Measurements from ENCODE around the gene SQOR. TPM values are rescaled to one million over a fixed set of nuclear protein-coding genes. Genes with fewer than 3 reads are reported as not detected.

SQOR gene
- total RNA-seq, 1 experiment from 2014 or later = 76.1 TPM

GRCh38 chr15:45731343-45731742 lies 96.5 kb downstream of the SQOR start:
- peaks cover 7% of the 10 kb centered on the region for H3K4me1 Mint-ChIP-seq (ENCODE audit: low read depth, unreplicated experiment)
- H3K27me3 Mint-ChIP-seq (ENCODE audit: unreplicated experiment) = peaks cover 66% of the 10 kb centered on the region
- no peak overlapping the region for H3K4me3 Mint-ChIP-seq (ENCODE audit: low read depth, unreplicated experiment)
- no peak for TF ChIP-seq CTCF (IDR thresholded peaks at IDR 0.05; ENCODE audit: unreplicated experiment)
- BruUV-seq (replicated peaks) = no TSS peak
- H3K36me3 Mint-ChIP-seq (ENCODE audit: insufficient read depth, unreplicated experiment) = no peaks in the 10 kb centered on the region
- no peak overlapping the region for H3K27ac Mint-ChIP-seq (ENCODE audit: unreplicated experiment)
- CTCF ChIA-PET = no interaction called here
- no peaks in the 10 kb centered on the region for H3K9me3 Mint-ChIP-seq (ENCODE audit: low read depth, unreplicated experiment)
- intact Hi-C loops (cut with micrococcal nuclease; ENCODE audit: unreplicated experiment) = no loop called here
- DNase-seq = no peak

GRCh38 chr15:45732662-45733061 lies 97.8 kb downstream of the SQOR start:
- intact Hi-C loops (cut with micrococcal nuclease; ENCODE audit: unreplicated experiment) = no loop called here
- no TSS peak for BruUV-seq (replicated peaks)

GRCh38 chr15:45734260-45734711 lies 99.5 kb downstream of the SQOR start:
- H3K4me1 Mint-ChIP-seq (ENCODE audit: low read depth, unreplicated experiment) = peaks cover 7% of the 10 kb centered on the region
- H3K9me3 Mint-ChIP-seq (ENCODE audit: low read depth, unreplicated experiment) = no peaks in the 10 kb centered on the region
- H3K27ac Mint-ChIP-seq (ENCODE audit: unreplicated experiment) = no peak overlapping the region
- DNase-seq = no peak
- CTCF ChIA-PET = no interaction called here
- no peak for TF ChIP-seq CTCF (IDR thresholded peaks at IDR 0.05; ENCODE audit: unreplicated experiment)
- BruUV-seq (replicated peaks) = no TSS peak
- intact Hi-C loops (cut with micrococcal nuclease; ENCODE audit: unreplicated experiment) = no loop called here
- H3K36me3 Mint-ChIP-seq (ENCODE audit: insufficient read depth, unreplicated experiment) = no peaks in the 10 kb centered on the region
- no peak overlapping the region for H3K4me3 Mint-ChIP-seq (ENCODE audit: low read depth, unreplicated experiment)
- peaks cover 63% of the 10 kb centered on the region for H3K27me3 Mint-ChIP-seq (ENCODE audit: unreplicated experiment)

More at GRCh38 chr15:45732662-45733061, 97.8 kb downstream of the SQOR start:
- Mint-ChIP-seq H3K36me3 (ENCODE audit: insufficient read depth, unreplicated experiment) (no peaks in the 10 kb centered on the region), H3K27ac (ENCODE audit: unreplicated experiment) (no peak overlapping the region), H3K4me1 (ENCODE audit: low read depth, unreplicated experiment) (peaks cover 7% of the 10 kb centered on the region), H3K9me3 (ENCODE audit: low read depth, unreplicated experiment) (no peaks in the 10 kb centered on the region), H3K27me3 (ENCODE audit: unreplicated experiment) (peaks cover 59% of the 10 kb centered on the region), H3K4me3 (ENCODE audit: low read depth, unreplicated experiment) (no peak overlapping the region)
- CTCF ChIA-PET = interaction anchor here (1.4 kb wide), 1 partner anchor 27 kb away, joined by 3 read pairs; no protein-coding TSS in a partner anchor
- TF ChIP-seq CTCF (IDR thresholded peaks at IDR 0.05; ENCODE audit: unreplicated experiment) = no peak
- no peak for DNase-seq

Other genes with a start within 250 kb of the SQOR start
- gene SLC30A4, start 112.3 kb upstream of the SQOR start, total RNA-seq (2022) = 2.0 and 2.3 TPM in 2 replicates
- gene BLOC1S6, start 47.6 kb upstream of the SQOR start, total RNA-seq (2022) = 27.7 and 35.0 TPM in 2 replicates

All from Calu3 (cell line).